ENCODE measurements around the gene SLC25A51.
"Not testable (repeated sequence)": the region's sequence is repeated elsewhere in the genome, so short reads cannot be mapped to it uniquely, and the experiment has no call there.

The SLC25A51 gene

GRCh38 chr9:37905131-37905505 lies 1.2 kb upstream of the SLC25A51 start:
- DNase-seq (ENCODE audit: low read depth): no peak

DNA sequence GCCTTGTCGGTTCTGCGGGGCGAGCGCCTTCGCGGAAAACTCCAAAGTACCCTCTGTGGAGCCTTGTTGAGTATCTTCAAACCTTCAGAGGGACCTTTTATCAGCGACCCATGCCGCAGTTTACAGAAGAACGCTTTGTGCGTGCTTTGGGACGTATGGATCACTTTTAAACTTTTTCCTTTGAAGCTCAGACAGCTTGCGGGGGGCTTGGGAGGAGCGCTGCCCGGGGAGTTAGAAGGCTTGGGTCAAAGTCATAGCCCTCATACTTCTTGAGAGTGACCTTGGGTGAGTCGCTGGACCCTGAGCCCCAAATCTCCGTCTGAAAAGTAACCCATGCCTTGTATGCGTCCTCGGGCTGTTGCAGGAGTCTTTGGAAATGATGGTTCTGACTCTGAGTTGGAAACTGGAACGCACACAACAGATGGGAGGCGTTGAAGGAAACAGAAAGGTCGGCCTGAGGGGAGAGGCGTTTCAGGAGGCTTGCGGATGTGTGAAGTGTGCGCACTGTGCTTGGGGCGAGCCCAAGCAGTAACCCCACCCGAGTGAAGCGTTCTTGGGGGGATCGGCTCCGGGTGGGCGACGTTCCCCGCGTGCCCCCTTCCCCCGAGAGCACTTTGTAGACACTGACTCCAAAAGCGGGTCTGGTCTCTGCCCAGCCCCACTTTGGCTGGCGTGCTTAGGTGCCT lies 661 bp upstream of the SLC25A51 start:
- DNase-seq (ENCODE audit: low read depth): no peak

DNA sequence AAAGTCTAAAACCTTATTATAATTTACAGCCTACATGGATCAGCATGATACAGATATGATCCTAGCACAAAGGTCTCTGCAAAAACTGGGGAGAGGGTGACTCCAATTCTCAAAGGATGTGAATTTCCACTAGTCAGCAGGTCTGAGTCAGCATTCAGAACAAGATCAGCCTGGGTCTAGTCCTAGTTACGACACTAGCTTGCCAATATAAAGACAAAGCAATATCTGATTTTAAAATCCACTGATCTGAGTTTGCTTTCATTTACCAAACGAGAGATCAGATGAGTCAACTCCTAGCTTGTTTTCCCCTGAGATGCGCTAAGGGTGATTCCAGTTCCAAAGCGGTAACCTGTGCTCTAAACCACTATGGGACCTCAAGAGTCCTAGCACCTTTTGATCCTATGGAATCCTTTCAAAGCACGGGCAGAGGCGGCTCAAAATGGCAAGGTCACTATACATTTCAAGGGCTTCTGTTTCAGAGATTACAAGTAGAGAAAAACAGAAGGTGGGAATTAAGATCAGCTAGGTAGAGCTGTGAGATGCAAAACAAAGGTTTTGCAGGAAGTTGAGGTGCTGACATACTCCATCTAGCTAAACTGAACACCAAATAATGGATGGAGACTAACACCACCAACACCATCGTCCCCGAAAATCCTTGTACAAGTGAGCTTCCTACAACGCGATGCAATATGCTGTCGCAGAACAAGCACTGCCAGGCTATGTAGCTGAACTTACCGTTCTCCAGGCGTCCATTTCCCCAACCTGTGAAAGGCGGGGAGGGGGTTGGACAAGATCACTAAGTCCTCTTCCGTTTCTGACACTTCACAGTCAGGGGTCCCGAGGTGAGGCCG lies 906 bp downstream of the SLC25A51 start:
- no peak for DNase-seq (ENCODE audit: low read depth)

DNA sequence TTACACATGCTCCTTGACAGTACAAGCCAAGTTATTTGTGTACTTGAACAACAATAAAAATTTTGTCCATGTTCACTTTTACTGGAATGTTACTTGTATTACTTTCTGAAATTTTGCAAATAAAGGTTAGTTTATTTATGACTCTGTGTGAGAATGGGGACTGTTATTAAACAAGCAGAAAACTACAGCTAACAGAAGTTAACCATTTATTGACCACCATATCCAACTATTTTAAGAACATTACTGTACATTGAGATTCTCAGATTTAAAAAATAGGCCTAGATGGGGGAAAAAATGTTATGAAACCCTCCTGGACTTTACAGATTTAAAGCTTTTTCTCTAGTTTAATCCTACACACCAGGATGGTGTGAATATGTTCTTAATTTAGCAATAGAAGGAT lies 1.8 kb downstream of the SLC25A51 start:
- no peak for DNase-seq (ENCODE audit: low read depth)

DNA sequence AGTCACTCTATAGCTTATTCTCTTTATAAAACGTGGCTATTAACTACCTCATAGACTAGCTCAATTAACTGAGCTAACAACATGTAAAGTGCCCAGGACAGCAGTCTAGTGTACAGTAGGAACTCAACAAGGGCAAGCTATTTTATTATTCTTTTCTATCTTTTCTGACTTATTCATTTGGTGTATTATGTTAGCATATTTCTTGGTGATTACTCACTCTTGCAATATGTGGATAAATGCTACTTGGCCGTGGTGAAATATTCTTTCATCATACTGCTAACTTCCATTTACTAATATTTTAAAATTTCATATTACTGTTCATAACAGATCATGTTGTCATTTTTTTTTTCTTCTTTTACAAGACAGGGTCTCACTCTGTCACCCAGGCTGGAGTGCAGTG lies 4.9 kb downstream of the SLC25A51 start:
- DNase-seq (ENCODE audit: low read depth): no peak

DNA sequence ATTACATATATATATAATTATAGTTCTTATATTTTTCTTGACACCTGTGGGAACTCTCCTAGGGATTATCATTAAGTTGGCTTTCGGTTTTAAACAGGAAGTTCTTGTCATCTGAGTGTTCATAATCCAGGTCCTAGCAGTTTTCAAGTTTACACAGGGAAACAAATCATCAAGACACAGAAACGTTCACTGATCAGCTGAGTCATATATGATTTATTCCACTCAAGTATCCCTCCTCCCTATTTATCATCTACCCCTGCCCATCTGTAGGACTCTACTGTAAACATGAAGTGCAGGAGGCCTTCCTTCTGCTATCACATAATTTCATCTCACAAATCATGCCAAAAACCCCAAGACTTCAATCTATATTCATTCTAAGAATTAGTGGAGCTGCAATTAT lies 6.3 kb downstream of the SLC25A51 start:
- no peak for DNase-seq (ENCODE audit: low read depth)

- no peak for DNase-seq (ENCODE audit: low read depth)
These were observed 11.9 kb downstream of the SLC25A51 start for GRCh38 chr9:37892063-37892462.

DNA sequence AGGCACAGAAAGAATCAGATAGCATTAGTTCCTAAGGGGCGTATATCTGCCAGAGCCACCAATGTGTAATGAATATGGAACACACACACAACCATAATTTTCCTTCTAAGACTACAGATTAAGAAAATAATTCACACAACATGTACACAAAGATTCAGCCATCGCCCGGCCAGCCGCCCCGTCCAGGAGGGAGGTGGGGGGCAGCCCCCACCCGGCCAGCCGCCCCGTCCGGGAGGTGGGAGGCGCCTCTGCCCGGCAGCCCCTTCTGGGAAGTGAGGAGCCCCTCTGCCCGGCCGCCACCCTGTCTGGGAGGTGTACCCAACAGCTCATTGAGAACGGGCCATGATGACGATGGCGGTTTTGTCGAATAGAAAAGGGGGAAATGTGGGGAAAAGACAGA lies 12.9 kb downstream of the SLC25A51 start:
- not testable (repeated sequence) for DNase-seq (ENCODE audit: low read depth)

DNA sequence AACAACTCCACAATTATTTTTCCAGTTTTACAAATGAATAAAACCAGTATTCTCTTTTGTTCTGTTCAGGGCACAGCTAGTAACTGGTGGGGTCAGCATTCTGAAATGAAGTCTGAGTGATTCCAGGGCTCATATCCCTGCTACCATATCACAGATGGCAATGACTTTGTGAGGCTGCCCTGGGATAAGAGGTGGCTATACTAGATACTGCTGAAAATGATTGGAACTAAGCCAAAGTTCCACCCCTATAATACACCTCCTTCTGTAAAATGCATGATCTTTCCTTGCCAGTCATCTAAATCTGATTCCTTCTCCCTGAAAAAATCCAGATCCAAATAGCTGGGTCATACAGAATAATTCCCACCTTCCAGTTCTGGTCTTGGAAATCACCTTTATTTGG lies 14.4 kb downstream of the SLC25A51 start:
- no peak for DNase-seq (ENCODE audit: low read depth)

DNA sequence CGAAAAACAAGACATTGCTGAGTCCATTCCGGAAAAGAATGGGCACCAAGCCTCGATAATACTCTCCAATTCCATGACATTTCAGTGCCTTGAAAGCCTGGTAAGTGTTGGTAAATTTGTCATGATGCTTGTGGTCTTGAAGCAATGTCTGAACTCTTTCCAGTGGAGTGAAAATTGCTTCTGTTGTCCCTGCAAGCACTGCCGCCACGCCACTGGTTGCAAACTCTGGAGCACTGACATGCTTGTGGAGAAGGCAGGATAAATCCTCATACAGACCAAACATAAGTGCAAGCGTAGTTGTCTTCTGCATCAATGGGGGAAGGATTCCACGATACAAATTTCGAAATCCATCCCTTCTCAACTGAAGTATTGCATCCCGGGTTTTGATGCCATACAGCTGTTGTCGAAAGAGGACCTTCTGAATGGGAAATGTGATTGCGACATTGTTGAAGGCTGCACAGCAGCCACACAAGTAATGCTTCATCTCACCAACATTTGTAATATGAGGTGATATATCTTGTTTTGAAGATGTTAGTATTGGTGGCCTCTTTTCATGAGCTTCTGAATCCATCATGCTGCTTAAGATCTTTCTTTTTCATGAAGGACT lies 15.8 kb downstream of the SLC25A51 start:
- not testable (repeated sequence) for DNase-seq (ENCODE audit: low read depth)

- DNase-seq (ENCODE audit: low read depth): no peak
These were observed 22.9 kb downstream of the SLC25A51 start for GRCh38 chr9:37880916-37881479.

- DNase-seq (ENCODE audit: low read depth): no peak
These were observed 27.6 kb downstream of the SLC25A51 start for GRCh38 chr9:37876376-37876775.

GRCh38 chr9:37873955-37874354 lies 30.0 kb downstream of the SLC25A51 start:
- DNase-seq (ENCODE audit: low read depth): no peak

GRCh38 chr9:37870799-37871176 lies 33.1 kb downstream of the SLC25A51 start:
- DNase-seq (ENCODE audit: low read depth): no peak

- DNase-seq (ENCODE audit: low read depth): no peak
These were observed 33.7 kb downstream of the SLC25A51 start for GRCh38 chr9:37870081-37870798.

- DNase-seq (ENCODE audit: low read depth): no peak
These were observed 41.4 kb downstream of the SLC25A51 start for GRCh38 chr9:37862530-37862929.

GRCh38 chr9:37859043-37859442 lies 44.9 kb downstream of the SLC25A51 start:
- DNase-seq (ENCODE audit: low read depth): no peak

DNA sequence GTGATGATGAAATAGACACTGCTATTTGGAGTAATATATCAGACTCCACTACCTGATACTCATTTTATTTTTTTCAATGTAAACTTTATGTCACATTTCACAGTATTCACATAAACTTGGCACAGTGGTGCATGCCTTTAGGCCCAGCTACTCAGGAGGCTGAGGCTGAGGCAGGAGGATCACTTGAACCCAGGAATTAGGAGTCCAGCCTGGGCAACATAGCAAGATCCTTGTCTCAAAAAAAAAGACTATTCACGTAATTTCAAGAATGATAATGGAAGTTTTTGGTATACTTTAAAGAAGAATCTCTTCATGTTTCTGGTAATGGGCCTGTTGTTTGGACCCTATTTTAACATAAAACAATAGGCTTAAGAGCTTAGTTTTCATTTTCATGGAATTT lies 47.4 kb downstream of the SLC25A51 start:
- no peak for DNase-seq (ENCODE audit: low read depth)

DNA sequence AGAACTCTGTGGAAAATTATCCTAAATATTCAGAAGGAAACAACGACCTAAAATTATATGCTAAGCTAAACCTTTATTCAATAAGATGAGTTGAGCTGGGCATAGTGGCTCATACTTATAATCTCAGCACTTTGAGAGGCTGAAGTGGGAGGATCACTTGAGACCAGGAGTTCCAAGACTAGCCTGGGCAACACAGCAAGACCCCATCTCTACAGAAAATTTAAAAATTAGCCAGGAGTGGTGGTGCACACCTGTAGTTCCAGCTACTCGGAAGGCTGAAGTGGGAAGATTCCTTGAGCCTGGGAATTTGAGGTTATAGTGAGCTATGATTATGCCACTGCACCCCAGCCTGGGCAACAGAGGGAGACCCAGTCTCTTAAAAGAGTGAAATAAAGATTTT lies 51.7 kb downstream of the SLC25A51 start:
- no peak for DNase-seq (ENCODE audit: low read depth)

DNA sequence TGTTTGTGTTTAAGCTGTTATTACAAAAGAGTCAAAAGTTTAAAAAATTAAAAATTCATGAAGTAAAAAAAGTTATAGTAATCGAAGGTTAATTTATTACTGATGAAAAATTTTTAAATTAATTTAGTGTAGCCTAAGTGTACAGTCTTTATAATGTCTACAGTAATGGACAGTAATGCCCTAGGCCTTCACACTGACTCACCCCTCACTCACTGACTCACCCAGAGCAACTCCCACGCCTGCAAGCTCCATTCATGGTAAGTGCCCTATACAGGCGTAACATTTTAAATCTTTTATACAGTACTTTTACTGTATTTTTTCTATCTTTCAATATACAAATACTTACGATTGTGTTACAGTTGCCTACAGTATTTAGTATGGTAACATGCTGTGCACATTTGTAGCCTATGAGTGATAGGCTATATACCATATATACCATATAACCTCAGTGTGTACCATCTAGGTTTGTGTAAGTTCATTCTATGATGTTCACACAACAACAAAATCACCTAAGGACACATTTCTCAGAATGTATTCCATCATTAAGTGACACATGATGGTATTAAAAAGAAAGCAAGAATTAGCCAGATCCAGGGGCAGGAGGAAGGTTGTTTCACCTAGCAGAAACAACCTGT lies 63.2 kb downstream of the SLC25A51 start:
- DNase-seq (ENCODE audit: low read depth): no peak

Data from T follicular helper cell (primary cell).